CD4-positive, alpha-beta T cell treated with Interferon gamma for 1 hour (primary cell): ENCODE data around the gene ORM1.
"Not testable (repeated sequence)": the region's sequence is repeated elsewhere in the genome, so short reads cannot be mapped to it uniquely, and the experiment has no call there.

Source experiments
- DNase-seq: peaks from one replicate; pipeline ENCODE4 v3.0.0-alpha.2; 2020

The ORM1 gene

DNA sequence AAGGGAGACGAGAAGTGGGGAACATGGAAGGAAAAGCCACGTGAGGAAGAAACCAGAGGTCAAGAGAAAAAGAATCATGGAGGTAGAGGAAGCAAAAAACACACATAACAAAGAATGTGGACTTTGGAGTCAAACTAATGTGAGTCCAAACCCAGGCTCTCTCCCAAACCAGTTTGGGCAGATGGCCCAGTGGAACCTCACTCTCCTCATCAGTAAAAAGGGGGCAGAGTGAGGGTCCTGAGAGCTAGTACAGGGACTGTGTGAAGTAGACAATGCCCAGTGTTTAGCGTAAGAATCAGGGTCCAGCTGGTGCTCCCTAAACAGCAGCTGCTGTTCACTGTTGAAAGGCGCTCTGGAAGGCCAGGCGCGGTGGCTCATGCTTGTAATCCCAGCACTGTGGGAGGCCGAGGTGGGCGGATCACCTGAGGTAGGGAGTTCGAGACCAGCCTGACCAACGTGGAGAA, 5.5 kb downstream of the ORM1 start:
- not testable (repeated sequence) for DNase-seq

DNA sequence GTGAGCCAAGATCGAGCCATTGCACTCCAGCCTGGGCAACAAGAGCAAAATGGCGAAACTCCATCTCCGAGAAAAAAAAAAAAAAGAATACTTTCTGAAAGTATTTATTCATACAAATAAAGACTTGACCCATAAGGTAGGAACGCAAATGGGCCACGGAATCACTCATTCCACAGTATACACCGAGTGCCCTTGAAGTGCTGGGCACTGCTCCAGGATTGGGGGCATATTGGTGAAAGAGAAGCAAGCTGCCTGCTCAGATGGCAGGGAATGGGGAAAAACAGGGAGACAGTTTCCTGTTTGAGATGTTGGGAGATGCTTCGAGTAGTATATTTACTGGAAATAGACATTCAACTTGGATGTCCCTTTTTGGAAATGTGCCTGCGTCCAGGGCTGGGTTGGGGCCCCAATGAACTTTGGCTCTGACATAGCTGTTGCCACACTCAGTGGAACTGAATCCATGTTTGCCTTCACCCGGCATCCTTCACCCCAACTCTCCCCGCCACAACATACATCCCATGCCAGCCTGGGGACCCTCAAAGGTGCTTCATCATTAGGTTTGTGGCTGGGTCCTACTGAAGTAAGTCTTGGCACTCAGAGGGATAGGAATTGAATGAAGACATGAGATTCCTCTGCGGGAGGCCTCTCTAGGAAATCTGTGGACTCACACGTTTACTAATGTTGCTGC, 6.2 kb downstream of the ORM1 start:
- not testable (repeated sequence) for DNase-seq

DNA sequence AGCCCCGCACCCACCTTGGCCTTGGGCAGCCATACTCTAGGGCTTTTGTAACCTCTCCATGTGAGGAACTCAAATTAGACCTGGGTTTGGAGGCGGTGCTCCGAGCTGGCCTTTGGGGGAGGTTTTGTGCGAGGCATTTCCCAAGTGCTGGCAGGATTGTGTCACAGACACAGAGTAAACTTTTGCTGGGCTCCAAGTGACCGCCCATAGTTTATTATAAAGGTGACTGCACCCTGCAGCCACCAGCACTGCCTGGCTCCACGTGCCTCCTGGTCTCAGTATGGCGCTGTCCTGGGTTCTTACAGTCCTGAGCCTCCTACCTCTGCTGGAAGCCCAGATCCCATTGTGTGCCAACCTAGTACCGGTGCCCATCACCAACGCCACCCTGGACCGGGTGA, 6.7 kb downstream of the ORM1 start, which contains the start of gene ORM2:
Gene ORM2 (plus strand): TSS at position 245 of the 398 bp plus-strand sequence. CDS start 36 bp downstream, at position 281.
- DNase-seq: not testable (repeated sequence)

DNA sequence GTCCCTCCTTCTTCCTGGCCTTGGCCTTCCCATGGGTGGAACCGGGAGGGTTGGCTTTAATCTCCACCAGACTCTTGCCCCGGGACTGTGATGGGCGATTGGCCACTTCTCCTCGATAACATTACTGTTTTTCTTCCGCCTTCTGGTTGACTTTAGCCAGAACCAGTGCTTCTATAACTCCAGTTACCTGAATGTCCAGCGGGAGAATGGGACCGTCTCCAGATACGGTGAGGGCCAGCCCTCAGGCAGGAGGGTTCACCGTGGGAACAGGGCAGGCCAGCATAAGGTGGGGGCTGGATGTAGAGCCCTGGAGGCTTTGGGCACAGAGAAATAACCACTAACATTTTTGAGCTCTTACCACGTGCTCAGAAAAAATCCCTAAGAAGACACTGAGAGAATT, 7.7 kb downstream of the ORM1 start:
- DNase-seq: no peak

DNA sequence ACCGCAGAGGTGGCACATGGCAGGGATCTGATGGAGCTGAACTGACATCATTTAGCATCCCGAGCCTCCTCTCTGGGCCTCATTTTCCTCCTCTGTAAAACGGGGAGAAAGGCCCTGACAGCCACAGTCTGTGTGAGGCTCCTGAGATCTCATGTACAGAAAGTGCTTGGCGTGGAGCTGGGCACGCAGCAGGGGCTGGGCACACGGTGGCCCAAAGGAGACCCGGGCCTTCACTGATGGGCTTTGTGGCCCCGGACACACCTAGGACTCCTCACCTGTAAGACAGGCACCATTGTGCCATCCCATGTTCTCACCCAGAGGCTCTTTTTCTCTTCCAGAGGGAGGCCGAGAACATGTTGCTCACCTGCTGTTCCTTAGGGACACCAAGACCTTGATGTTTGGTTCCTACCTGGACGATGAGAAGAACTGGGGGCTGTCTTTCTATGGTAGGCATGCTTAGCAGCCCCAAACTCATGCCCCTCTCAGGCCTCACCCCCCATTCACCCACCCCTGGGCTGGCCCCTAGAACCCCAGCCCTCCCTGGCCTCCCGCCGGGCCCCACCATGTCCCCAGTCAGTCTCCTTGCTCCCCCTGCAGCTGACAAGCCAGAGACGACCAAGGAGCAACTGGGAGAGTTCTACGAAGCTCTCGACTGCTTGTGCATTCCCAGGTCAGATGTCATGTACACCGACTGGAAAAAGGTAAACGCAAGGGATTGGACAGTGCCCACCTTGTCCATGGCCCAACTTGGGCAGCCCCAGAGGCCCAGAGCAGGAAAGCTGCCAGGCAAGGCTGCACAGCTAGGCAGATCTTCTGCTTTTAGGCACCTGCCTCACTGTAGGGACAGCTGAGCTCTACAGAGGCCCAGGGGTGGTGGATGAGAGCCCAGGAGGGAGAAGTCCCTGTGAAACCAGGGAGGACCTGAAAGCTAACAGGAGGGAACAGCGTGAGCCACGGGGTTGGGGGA, 8.6 kb downstream of the ORM1 start:
- DNase-seq: not testable (repeated sequence)

DNA sequence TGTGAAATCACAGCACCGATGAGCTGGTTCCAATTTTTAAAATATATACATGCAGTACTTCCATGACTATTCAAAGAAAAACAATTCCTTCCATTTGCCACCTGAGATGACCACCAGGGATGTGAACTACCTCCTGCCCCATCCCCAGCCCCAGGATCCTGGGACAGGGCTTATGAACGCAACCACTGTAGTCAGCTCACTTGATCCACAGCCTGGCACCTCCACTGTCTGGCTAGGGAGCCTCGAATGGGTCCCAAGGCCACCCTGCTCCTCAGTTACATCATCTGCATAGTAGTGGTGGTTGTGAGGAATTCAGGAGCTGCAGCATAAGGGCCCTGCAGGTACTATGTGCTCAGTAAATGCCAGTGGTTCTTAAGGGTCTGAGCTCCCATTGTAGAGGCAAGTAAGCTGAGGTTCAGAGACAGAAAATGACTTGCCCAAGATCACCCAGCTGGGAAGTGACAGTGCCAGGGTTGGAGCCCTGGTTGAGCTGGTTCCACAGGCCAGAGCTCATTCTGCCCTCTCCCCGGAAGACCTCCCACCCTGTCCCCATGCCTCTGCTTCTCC, 9.7 kb downstream of the ORM1 start:
- DNase-seq: not testable (repeated sequence)

DNA sequence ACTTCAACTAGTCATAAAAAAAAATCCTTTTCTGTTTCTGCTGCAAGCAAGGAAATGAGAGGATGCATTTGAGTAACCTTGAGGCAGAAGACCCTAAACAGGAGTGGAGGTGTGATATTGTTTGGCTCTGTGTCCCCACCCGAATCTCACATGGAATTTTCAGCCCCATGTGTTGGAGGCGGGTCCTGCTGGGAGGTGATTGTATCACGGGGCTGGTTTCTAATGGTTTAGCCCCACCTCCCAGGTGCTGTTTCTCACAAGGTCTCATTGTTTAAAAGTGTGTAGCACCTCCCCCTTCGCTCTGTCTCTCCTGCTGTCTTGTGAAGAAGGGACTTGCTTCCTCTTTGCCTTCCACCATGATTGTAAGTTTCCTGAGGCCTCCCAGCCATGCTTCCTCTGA, 10.8 kb downstream of the ORM1 start:
- DNase-seq: not testable (repeated sequence)

DNA sequence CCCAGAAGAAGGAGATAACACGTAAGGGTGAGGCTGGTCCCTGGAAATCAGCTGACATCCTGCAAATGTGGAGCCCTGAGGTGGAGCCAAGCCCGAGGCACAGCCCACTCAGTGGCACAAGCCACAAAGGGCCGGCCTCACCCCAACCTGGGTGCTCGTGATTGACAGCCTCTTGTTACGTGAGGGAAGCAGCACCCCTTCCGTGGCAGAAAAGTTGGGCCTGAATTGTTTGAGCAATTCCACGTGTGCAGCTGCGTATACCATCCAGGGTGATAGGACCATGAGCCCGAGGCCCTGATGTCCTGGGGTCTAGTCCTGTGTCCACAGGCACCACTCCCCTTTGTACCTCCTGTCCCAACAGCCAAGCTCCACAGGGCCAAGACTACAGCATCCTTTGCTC, 11.6 kb downstream of the ORM1 start:
- no peak for DNase-seq

DNA sequence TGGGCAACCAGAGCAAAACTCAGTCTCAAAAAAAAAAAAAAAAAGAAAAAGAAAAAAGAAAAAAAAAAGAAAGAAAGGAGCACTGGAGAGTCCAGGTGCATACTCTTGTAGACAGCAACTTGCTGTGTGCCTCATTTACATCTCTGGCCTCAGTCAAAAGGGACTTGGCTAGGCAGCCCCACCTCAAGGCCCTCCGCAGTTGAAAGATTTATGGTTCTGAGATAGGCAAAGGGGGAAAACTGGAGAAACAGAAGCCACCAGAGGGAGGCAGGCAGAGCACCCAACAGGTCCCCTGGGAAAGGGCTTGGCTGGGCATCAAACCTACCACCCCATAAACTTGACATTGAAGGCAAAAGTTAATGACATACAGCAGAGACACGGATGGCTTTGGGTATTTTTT, 12.8 kb downstream of the ORM1 start:
- no peak for DNase-seq

DNA sequence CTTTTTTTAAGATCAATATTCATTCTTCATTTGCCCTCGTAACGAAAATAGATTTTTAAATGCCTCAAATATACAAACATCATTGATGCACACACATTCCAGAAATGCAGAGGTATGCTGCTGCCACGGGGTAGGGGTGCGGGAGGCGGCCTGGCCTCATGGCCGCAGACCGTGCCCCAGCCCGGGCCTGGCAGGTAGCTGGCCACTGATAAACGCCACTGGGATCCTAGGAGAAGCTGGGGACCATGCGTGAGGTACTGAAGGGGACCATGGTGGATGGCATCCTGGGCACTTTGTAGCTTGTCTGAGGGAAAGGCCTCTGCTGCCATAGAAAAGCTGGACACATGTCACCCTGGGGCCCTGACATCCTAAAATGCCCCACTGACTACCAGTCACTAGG, 13.3 kb downstream of the ORM1 start:
- DNase-seq: no peak

DNA sequence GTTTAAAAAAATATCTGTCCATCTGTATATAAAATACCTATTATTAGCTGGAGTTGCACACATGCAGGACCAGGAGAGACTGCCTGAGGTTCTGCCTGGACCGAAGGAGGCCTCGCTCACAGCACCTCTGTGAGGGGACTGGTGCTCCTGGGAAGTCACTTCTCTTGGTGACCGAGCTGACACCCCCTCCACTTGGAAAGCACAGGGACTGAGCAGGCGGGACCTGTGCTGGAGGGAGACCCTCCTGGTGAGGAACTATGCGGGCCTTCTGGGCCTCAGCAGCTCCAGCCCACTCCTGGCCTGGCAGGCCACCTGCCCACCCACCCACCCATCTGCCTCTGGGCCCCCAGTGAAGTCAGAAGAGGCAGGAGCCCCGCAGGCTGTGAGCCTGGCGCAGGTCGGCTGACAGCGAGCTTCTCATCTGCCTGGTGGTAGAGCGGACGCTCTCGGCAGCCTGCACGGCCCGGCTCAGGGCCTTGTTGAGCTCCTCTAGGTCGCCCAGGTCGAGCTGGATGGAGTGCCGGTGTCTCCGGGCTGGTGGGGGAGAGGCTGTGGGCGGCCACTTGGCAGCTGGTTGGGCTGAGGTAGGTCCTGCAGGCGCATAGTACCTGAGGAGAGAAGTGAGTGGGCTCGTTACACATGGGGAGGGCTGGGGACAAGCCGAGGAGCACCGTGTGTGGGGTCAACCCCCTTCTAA, 13.9 kb downstream of the ORM1 start:
- no peak for DNase-seq

DNA sequence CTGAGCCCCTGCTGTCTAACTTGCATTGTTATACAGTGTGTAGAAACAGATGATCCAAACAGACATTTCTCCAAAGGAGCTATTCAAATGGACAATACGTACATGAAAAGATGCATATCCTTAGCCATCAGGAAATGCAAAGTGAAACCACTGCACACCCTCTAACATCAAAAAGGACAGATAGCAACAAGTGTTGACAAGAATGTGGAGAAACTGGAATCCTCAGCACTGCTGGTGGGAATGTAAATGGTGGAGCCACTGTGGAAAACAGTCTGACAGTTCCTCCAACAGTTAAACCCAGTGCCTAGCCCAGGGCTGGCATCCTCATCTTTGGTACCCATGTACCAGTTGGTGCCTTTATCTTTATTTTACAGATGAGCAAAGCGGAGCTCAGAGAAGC, 15.3 kb downstream of the ORM1 start:
- DNase-seq: no peak

DNA sequence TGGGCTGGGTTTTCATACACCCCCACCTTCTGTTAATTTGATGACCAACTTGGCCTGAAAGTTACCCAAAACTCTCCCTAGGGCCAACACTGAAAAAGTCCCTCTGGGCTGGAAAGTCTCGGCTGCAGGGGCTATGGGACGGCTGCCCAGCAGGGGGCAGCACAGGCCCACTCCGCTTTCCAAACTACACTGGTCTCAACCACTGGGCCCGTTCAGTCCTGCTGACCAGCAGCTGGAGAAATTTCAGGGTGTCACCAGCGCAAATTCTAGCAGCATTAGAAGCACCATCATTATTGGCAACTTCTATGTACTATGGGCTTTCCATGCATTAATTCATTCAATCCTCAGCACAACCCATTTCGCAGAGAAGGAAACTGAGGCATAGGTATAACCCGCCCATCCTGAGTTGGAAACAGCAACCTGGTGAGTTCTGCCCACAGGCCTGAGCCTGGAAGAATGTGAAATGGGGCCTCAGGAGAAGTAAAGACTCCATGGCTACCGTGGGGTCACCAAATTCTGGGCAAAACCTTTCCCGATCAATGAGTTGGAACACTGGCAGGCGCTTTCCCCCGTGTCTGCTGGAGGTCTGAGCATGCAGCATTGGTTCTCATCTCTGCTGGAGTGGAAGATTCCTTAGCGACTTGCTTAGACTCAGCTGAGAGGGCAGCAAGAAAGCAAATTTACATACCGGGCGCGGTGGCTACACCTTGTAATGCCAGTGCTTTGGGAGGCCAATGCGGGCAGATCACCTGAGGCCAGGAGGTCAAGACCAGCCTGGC, 16.4 kb downstream of the ORM1 start:
- peak; percentile 51 for DNase-seq

DNA sequence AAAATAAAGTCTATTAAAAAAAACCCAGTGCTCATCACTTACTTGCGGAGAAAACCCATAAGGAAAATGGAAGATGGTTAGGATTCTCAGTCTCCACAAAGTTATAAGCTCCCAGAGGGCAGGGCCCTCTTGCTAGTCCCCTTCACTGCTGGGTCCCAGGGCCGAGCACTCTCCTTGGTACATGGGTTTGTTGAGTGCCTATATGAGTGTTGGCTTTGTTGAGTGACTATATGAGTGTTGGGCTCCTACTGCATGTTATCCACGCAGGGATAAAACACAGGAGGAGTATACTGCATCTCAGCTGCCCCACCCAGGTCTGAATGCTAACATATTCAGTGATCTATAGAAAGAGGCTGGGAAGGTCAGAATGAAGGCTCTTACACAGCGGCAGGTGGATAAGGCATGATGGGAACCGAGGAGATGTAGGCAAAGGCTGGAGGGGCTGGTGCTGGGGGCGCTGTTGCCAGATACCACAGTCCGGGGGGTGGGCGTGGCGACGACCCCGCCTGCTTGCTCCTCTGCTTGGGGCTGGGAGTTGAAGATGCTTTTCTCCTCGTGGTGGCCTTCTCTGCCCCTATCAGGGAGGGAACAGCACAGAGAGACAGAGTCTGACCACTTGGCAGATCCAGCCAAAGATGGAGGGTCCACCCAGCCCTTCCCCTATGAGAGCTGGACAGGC, 18.4 kb downstream of the ORM1 start:
- DNase-seq: no peak

DNA sequence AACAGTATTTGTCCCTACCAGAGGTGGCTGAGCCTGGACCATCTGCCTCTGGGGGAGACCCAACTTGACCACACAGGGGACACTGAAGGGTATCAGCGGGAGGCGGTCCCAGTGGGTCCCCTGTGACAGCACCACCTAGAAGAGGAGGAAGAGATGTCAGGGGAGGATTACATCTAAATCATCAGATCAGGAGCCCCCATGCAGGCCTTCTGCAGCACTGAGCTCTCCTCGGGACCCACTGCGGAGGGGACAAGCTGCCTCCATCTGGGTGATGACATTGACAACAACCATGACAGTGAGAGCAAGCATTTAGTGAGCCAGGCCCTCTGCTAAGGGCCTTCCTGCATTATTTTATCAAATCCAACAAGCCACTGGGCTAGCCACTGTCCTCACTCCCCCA, 19.1 kb downstream of the ORM1 start:
- DNase-seq: no peak

DNA sequence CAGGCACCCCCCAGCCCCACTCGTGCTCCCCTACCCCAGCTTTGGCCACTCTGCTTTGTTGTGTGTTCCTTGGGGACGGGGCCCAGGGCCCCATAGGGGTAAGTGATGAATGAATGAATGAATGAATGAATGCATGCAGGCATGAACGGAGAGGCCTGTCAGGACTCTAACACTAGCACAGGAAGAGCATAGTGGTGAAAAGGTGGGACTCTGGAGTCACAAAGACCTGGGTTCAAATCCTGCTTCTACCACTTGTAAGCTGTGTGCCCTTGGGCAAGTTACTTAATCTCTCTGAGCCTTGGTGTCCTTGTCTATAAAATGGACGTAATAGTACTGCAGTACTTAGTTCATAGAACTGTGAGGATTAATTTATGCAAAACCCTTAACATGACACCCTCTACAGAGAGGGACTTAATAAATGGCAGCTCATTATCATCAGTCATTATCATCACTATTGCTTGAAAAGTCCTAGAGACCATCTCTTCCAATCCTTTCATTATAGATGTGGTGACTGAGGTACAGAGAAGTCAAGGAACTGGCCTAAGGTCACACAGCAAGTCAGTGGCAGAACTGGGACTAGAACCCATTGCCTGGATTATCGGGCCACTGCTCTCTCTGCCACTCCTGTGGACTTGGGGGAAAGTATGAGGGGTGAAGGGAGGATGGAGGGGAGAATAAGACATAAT, 20.0 kb downstream of the ORM1 start:
- no peak for DNase-seq

DNA sequence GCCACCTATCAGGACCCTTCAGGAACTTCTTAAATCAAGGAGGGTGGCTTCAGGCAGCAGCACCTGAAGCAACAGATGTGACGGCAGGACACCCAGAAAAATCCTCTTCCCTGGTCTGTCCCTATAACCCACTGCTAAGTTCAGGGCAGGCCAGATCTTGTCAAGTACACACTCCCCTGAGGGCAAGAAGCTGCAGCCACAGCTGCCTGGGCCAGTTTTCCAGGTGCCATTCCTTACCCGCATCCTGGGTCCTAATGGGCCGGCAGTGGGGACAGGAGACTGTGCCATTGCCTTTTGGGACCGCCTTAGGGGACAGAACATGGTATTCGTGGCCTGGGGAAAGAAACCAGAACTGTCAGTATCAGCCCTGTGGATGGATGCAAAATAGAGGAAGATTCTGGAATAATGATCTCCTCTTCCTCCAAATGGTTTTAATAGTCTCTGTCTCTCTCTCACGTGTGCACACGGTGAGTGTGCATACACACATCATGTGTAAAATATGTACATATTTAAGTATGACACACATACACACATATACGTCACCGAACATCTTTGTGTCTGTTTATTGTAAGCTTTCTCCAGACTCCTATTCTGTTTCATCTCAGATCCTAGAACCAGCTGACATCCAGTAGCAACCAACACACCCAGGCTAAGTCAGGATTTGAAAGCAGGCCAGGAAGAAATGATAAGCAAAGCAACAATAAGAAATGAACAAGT, 20.7 kb downstream of the ORM1 start:
- DNase-seq: no peak

DNA sequence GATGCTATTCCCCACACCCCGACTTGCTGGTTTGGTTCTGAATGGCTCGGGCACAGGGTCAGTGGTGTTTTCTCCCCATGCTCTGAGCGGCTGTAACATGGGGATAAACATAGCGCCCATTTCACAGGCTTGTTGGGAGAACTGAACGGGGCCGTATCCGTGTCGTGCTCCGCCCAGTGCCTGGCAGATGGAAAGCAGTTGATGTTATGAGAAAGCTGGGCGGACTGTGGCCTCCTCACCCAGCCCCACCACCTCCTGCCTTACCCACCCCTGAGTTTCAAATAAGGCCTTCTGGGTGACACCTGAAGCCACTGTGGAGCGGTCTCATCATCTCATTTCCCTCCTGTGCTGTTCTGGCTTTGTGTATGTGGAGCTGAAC, 21.3 kb downstream of the ORM1 start:
- DNase-seq: no peak

DNA sequence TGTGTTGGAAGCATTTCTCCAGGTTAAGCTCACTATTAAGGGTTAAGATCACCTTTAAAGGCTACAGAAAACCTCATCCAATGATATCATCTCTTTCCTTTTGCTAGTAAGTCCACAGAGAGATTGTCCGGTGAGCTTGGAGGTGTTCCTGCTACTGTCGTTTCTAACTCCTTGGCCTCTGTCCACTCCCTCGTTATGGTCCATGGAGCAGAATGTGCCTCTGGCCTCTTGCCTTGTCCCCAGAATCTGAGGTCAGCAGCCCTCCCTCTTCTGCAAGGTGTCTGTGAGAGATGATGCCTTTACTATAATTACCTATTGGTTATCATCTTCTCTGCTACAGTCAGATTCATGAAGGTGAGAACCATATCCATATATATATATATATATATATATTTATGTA, 21.8 kb downstream of the ORM1 start:
- no peak for DNase-seq

DNA sequence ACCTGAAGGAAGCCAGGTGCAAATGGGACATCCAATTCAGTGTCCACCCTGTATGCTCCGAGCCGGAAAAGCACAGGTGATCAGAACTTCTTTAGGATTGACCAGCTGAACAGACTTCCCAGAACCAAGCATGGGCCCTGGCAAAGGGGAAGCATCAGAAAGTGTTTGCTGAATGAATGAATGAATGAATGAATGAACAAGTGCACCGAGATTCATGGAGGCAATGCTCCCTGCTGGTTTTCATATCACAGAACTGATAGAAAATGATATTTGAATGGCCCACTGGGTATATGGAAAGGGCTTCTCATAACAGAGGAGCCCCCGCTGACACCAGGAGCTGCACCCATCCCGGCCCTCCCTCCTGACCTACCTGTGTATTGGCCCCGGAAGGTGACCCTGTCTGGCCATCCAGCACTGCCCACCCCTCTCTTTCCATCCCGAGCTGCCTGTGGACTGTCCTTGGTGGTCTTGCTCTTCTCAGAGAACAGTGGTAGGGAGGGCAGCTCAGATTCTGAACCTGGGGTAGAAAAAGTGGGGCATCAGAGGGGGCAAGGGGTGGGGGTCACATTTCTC, 22.7 kb downstream of the ORM1 start:
- DNase-seq: no peak
